Gastrocnemius medialis (tissue), 4 donors: ENCODE results near the gene PIEZO1.

Source experiments
- POLR2A ChIP-seq, 2 donors: fragments of 450-650 bp; IDR thresholded peaks; one replicate each; pipeline ENCODE4 v1.6.1; 2017; ENCODE audit warnings: antibody characterized with exemption in 2 of 2, mild to moderate bottlenecking in 2 of 2, moderate library complexity in 2 of 2
- TF ChIP-seq, protein P1 (sequence below), 5 experiments: fragments of 450-650 bp in 3 of 5; fragments of 200-600 bp in 2 of 5; sonication (generic) in 2 of 5; IDR thresholded peaks in 4 of 5; conservative IDR thresholded peaks in 1 of 5; 1 replicate in 4 of 5; 2 replicates in 1 of 5; pipeline ENCODE4 v1.5.1; 2016 to 2019; ENCODE audit warnings: antibody characterized with exemption in 5 of 5, mild to moderate bottlenecking in 3 of 5, moderate library complexity in 3 of 5

DNA sequence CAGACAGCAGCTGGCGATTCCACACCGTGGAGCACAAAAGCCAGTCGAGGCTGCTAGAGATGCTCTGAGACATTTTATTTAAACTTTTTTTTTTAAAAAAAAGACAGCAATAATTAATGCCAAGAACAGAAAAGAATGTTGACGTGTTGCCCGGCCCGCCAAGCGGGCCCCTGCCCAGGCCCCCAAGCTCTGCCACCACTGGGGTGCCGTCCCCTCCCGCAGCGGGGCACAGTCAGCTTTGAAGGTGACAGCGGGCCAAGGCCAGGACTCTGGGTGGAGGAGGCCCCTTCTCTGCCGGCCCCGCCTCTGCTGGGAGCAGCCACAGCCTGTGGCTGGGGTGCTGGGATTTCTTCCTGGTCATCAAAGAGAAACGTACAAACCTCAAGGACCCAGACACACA is 88.6 kb downstream of the PIEZO1 start:
- TF ChIP-seq, protein P1, sequence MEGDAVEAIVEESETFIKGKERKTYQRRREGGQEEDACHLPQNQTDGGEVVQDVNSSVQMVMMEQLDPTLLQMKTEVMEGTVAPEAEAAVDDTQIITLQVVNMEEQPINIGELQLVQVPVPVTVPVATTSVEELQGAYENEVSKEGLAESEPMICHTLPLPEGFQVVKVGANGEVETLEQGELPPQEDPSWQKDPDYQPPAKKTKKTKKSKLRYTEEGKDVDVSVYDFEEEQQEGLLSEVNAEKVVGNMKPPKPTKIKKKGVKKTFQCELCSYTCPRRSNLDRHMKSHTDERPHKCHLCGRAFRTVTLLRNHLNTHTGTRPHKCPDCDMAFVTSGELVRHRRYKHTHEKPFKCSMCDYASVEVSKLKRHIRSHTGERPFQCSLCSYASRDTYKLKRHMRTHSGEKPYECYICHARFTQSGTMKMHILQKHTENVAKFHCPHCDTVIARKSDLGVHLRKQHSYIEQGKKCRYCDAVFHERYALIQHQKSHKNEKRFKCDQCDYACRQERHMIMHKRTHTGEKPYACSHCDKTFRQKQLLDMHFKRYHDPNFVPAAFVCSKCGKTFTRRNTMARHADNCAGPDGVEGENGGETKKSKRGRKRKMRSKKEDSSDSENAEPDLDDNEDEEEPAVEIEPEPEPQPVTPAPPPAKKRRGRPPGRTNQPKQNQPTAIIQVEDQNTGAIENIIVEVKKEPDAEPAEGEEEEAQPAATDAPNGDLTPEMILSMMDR (IDR thresholded peaks at IDR 0.05 in 4 of 5, conservative IDR thresholded peaks at IDR 0.05 in 1 of 5), result no peak
- no peak for TF ChIP-seq POLR2A (IDR thresholded peaks at IDR 0.05)
